Keratinocyte (primary cell): Measurements from ENCODE around the gene DLG2. TPM values are rescaled to one million over a fixed set of nuclear protein-coding genes. Genes with fewer than 3 reads are reported as not detected.

Source experiments
- DNase-seq: peaks from one replicate; pipeline ENCODE4 v3.0.0-alpha.2; 2011; ENCODE audit warnings: low read depth, missing footprints, low spot score
- FAIRE-seq: peaks from 2 replicates; lab custom pipeline; 2011; peaks lifted over from hg19 to GRCh38; lab: Jason Lieb, UNC
- H2AFZ ChIP-seq: 2 replicates; pipeline ENCODE4 v1.6.0; 2012; ENCODE audit warnings: low read length, control low read depth, inconsistent platforms; ENCODE audit not compliant: control insufficient read depth
- H3K27ac ChIP-seq: 2 replicates; pipeline ENCODE4 v1.5.1; 2011; ENCODE audit warnings: low read length; ENCODE audit not compliant: control insufficient read depth, insufficient read depth
- H3K27me3 ChIP-seq: 3 replicates; pipeline ENCODE4 v1.6.0; 2011; ENCODE audit warnings: low read length; ENCODE audit not compliant: control insufficient read depth, insufficient read depth; ENCODE audit errors: extremely low read depth
- H3K36me3 ChIP-seq, 2 experiments: 2 replicates in 1 of 2; 3 replicates in 1 of 2; pipeline ENCODE4 v1.5.1; 2011; ENCODE audit warnings: low read length in 2 of 2, mild to moderate bottlenecking in 1 of 2; ENCODE audit not compliant: control insufficient read depth in 2 of 2, insufficient read depth in 2 of 2; ENCODE audit errors: extremely low read depth in 1 of 2
- H3K4me1 ChIP-seq: 3 replicates; pipeline ENCODE4 v1.5.1; 2011; ENCODE audit warnings: low read length; ENCODE audit not compliant: control insufficient read depth, insufficient read depth; ENCODE audit errors: extremely low read depth
- H3K4me2 ChIP-seq: 3 replicates; pipeline ENCODE4 v1.6.0; 2011; ENCODE audit warnings: low read depth, low read length; ENCODE audit not compliant: control insufficient read depth, insufficient read depth; ENCODE audit errors: extremely low read depth
- H3K4me3 ChIP-seq, 3 experiments: fragments of 200-600 bp in 1 of 3; sonication (generic) in 1 of 3; 2 replicates in 2 of 3; 3 replicates in 1 of 3; pipeline ENCODE4 v1.5.1; 2011 to 2016; ENCODE audit warnings: low read length in 3 of 3, mild to moderate bottlenecking in 3 of 3, control low read depth in 2 of 3, inconsistent platforms in 1 of 3, low read depth in 1 of 3, mixed read lengths in 1 of 3, mixed run types in 1 of 3, moderate library complexity in 1 of 3; ENCODE audit not compliant: control insufficient read depth in 2 of 3, insufficient read depth in 2 of 3; ENCODE audit errors: extremely low read depth in 1 of 3
- H3K79me2 ChIP-seq: 2 replicates; pipeline ENCODE4 v1.6.0; 2012; ENCODE audit warnings: low read length; ENCODE audit not compliant: control insufficient read depth, insufficient read depth
- H3K9ac ChIP-seq: 3 replicates; pipeline ENCODE4 v1.6.0; 2011; ENCODE audit warnings: low read length; ENCODE audit not compliant: control insufficient read depth, insufficient read depth; ENCODE audit errors: extremely low read depth
- H3K9me1 ChIP-seq: 3 replicates; pipeline ENCODE4 v1.6.0; 2011; ENCODE audit warnings: low read length; ENCODE audit not compliant: control insufficient read depth, insufficient read depth; ENCODE audit errors: extremely low read depth
- H3K9me3 ChIP-seq: 2 replicates; pipeline ENCODE4 v1.5.1; 2012; ENCODE audit warnings: low read depth, low read length; ENCODE audit not compliant: control insufficient read depth
- H4K20me1 ChIP-seq: 3 replicates; pipeline ENCODE4 v1.6.0; 2011; ENCODE audit warnings: low read length; ENCODE audit not compliant: control insufficient read depth, insufficient read depth; ENCODE audit errors: extremely low read depth
- CTCF ChIP-seq, 3 experiments: IDR thresholded peaks in 1 of 3; conservative IDR thresholded peaks in 1 of 3; optimal IDR thresholded peaks in 1 of 3; 2 replicates in 2 of 3; 3 replicates in 1 of 3; pipeline versions ENCODE3 to v1.5.1; 2011; ENCODE audit warnings: low read length in 3 of 3, mild to moderate bottlenecking in 3 of 3, moderate library complexity in 2 of 3, control low read depth in 1 of 3, inconsistent platforms in 1 of 3; ENCODE audit not compliant: insufficient read depth in 2 of 3; ENCODE audit errors: extremely low read depth in 1 of 3
- EZH2 ChIP-seq: IDR thresholded peaks from one replicate; pipeline ENCODE4 v1.6.1; 2012; ENCODE audit warnings: inconsistent platforms, mild to moderate bottlenecking, low read length, moderate library complexity
- dilution Hi-C: fragments of 300-500 bp; cut with MboI; formaldehyde crosslinking; loops from one replicate; pipeline ENCODE4 v1.7.0; 2020; ENCODE audit warnings: low sequenced_read_pairs; ENCODE audit not compliant: extremely low pct_ligation_motif_present
- polyA plus RNA-seq, 5 experiments: library from polyadenylated mRNA; depleted of rRNA in 3 of 5; stranded (reverse) in 3 of 5; stranded (forward) in 1 of 5; unstranded in 1 of 5; fragments of >200 nt; gene quantifications; 1 replicate in 1 of 5; 2 replicates in 3 of 5; 3 replicates in 1 of 5; pipeline versions ENCODE4 v1.2.1 to v1.2.3, GENCODE V29; 2011 to 2012; ENCODE audit warnings: missing spikeins in 2 of 5, low read depth in 1 of 5, low replicate concordance in 1 of 5

The DLG2 gene
- polyA plus RNA-seq, 1 donor (not counting 4 experiments of a cell fraction or from before 2014, with no cell fraction given): 0.55 TPM

DNA sequence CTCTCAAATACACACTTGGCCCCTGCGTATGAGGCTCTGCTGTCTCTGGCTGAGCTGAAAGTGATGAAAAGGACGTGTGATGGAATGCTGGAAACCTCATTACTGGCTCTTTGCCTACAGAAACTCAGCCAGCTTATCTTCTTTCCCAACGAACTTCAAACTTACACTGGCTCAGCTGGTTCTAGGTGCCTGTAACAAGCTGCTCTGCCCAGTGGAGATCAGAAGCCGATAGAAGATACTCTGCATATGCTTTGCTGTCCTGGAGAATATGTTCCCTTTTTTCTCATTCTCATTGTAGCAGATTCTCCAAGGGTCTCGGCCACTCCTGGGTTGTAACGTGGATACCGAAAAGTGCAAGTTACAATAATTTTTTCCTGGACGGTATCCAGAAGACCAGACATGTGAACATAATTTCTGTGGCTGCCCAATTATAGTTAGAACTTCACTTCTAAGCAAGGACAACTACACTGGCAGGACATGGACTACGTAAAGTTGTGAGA, 1935.6 kb downstream of the DLG2 start:
- H3K4me3 ChIP-seq: no peak overlapping the region
- no peak overlapping the region for H2AFZ ChIP-seq
- H3K79me2 ChIP-seq: no peaks in the 10 kb centered on the region
- H3K9me1 ChIP-seq: no peaks in the 10 kb centered on the region
- H3K36me3 ChIP-seq: no peaks in the 10 kb centered on the region
- no peak overlapping the region for H3K9ac ChIP-seq
- H3K27ac ChIP-seq: no peak overlapping the region
- no peaks in the 10 kb centered on the region for H3K27me3 ChIP-seq
- no peak overlapping the region for H3K4me2 ChIP-seq
- no peaks in the 10 kb centered on the region for H3K9me3 ChIP-seq
- dilution Hi-C loops: no loop called here
- peaks cover 16% of the 10 kb centered on the region for H3K4me1 ChIP-seq
- DNase-seq (no peak), FAIRE-seq (peak; percentile 68)
- H4K20me1 ChIP-seq: no peaks in the 10 kb centered on the region
- TF ChIP-seq EZH2 (no peak), CTCF (optimal IDR thresholded peaks at IDR 0.05 in 1 of 3, IDR thresholded peaks at IDR 0.05 in 1 of 3, conservative IDR thresholded peaks at IDR 0.05 in 1 of 3; ENCODE audit: extremely low read depth in 1 of 3, insufficient read depth in 2 of 3, low read length in 3 of 3) (no peak)

DNA sequence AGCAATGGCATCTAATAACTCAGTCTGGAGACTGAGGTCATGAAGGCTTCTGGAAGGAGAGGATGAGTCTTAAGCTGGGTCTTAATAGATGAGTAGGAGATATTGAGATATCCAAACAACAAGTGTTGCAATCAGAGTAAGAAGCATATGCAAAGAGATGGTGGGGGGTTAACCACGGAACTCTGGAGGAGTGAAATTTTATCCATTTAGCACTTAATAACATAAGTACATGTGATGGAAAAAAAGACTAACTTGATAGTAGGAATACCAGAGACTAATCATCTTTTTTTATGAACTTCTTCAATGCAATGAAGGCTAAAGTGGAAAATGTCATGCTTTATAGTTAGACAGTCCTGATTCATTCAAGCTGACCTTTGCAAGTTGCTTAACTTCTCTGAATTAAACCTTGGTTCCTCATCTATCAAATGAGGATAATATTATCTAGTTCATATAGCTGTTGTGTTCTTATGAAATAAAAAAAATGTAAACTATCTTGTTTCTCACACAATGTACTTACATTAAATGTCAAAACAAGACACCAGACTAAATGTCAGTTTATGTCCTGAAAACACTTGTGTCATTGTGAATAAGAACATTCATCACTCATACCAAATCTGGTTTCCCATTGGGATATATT, 1937.9 kb downstream of the DLG2 start:
- Histone ChIP-seq H3K27ac (no peak overlapping the region), H3K9me3 (no peaks in the 10 kb centered on the region), H4K20me1 (no peaks in the 10 kb centered on the region), H3K9me1 (no peaks in the 10 kb centered on the region), H3K4me3 (no peak overlapping the region), H3K27me3 (no peaks in the 10 kb centered on the region), H2AFZ (no peak overlapping the region), H3K4me2 (no peak overlapping the region), H3K9ac (no peak overlapping the region), H3K36me3 (no peaks in the 10 kb centered on the region), H3K79me2 (no peaks in the 10 kb centered on the region), H3K4me1 (peaks cover 16% of the 10 kb centered on the region)
- FAIRE-seq (no peak), DNase-seq (no peak)
- dilution Hi-C loops: no loop called here
- no peak for TF ChIP-seq EZH2
- no peak for TF ChIP-seq CTCF (optimal IDR thresholded peaks at IDR 0.05 in 1 of 3, IDR thresholded peaks at IDR 0.05 in 1 of 3, conservative IDR thresholded peaks at IDR 0.05 in 1 of 3; ENCODE audit: extremely low read depth in 1 of 3, insufficient read depth in 2 of 3, low read length in 3 of 3)
